Iris pigment epithelial cell (primary cell): ENCODE measurements around the gene RPL28.
"Not testable (repeated sequence)": the region's sequence is repeated elsewhere in the genome, so short reads cannot be mapped to it uniquely, and the experiment has no call there.

Experiments
- DNase-seq: peaks from one replicate; pipeline ENCODE4 v3.0.0-alpha.2; 2011; ENCODE audit warnings: low read depth

RPL28 gene

GRCh38 chr19:55392820-55393761, 7.4 kb downstream of the RPL28 start:
- DNase-seq = no peak

GRCh38 chr19:55398200-55398925, 12.6 kb downstream of the RPL28 start:
- no peak for DNase-seq

GRCh38 chr19:55400281-55401087, 14.8 kb downstream of the RPL28 start:
- no peak for DNase-seq

- DNase-seq = not testable (repeated sequence)
Measured at GRCh38 chr19:55401390-55401789, 15.7 kb downstream of the RPL28 start.

- DNase-seq = no peak
Measured at GRCh38 chr19:55402509-55402908, 16.8 kb downstream of the RPL28 start.

GRCh38 chr19:55405638-55406037, 19.9 kb downstream of the RPL28 start:
- no peak for DNase-seq

- no peak for DNase-seq
Measured at GRCh38 chr19:55406091-55406825, 20.5 kb downstream of the RPL28 start.

- peak; percentile 47 for DNase-seq
Measured at GRCh38 chr19:55406826-55407549, 21.3 kb downstream of the RPL28 start.

GRCh38 chr19:55407550-55407799, 21.7 kb downstream of the RPL28 start, which contains the start of gene UBE2S:
Gene UBE2S (minus strand): TSS chr19:55407788. CDS start chr19:55407589, 199 bp downstream.
- DNase-seq = not testable (repeated sequence)

- DNase-seq = peak; percentile 100
Measured at GRCh38 chr19:55407800-55408532, 22.2 kb downstream of the RPL28 start.

GRCh38 chr19:55408533-55408872, 22.8 kb downstream of the RPL28 start:
- no peak for DNase-seq

- not testable (repeated sequence) for DNase-seq
Measured at GRCh38 chr19:55409179-55409578, 23.4 kb downstream of the RPL28 start.

GRCh38 chr19:55410168-55410567, 24.4 kb downstream of the RPL28 start:
- no peak for DNase-seq

- peak; percentile 85 for DNase-seq
Measured at GRCh38 chr19:55418185-55418584, 32.5 kb downstream of the RPL28 start.

- DNase-seq = no peak
Measured at GRCh38 chr19:55419103-55419502, 33.4 kb downstream of the RPL28 start.

- DNase-seq = no peak
Measured at GRCh38 chr19:55419624-55420236, 34.0 kb downstream of the RPL28 start.

- not testable (repeated sequence) for DNase-seq
Measured at GRCh38 chr19:55421281-55421680, 35.5 kb downstream of the RPL28 start.

- DNase-seq = no peak
Measured at GRCh38 chr19:55423225-55424005, 37.7 kb downstream of the RPL28 start.

- no peak for DNase-seq
Measured at GRCh38 chr19:55424518-55424917, 38.8 kb downstream of the RPL28 start.
